ENCODE measurements around the gene BCORL1.

The BCORL1 gene

DNA sequence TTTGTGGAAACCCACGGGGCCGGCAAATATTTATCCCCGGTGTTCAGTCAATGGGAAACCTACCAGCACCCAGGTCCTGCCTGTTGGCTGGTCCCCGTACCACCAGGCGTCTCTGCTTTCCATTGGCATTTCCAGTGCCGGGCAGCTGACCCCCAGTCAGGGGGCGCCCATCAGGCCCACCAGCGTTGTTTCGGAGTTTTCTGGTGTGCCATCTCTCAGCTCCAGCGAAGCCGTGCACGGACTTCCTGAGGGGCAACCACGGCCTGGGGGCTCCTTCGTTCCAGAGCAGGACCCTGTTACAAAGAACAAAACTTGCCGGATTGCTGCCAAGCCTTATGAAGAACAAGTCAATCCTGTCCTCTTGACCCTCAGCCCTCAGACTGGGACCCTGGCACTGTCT is 32.7 kb downstream of the BCORL1 start:
- no peak for DNase-seq (ENCODE audit: low read depth)
- TF ChIP-seq CTCF (IDR thresholded peaks at IDR 0.05; ENCODE audit: insufficient read depth, low read depth, low read length, missing control alignments) = no peak
- no peak overlapping the region for H3K4me3 ChIP-seq (ENCODE audit: low read depth, low read length)

DNA sequence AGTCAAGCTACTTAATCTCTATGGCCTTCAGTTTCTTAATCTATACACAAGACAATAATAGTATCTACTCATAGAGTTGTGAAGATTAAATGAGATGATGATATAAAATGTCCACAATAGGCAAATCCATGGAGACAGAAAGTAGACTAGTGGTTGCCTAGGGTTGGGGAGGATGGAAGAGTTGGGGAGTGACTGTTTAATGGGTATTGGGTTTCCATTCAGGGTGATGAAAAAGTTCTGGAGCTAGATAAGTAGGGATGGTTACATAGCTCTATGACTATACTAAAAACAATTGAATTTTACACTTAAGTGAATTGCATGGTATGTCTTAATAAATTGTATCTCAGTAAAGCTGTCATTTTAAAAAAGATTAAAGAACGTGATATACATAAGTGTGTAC is 35.7 kb downstream of the BCORL1 start:
- H3K4me3 ChIP-seq (ENCODE audit: low read depth, low read length) = no peak overlapping the region
- TF ChIP-seq CTCF (IDR thresholded peaks at IDR 0.05; ENCODE audit: insufficient read depth, low read depth, low read length, missing control alignments) = no peak
- no peak for DNase-seq (ENCODE audit: low read depth)

- no peak for DNase-seq (ENCODE audit: low read depth)
- TF ChIP-seq CTCF (IDR thresholded peaks at IDR 0.05; ENCODE audit: insufficient read depth, low read depth, low read length, missing control alignments) = no peak
- no peak overlapping the region for H3K4me3 ChIP-seq (ENCODE audit: low read depth, low read length)
Measured at GRCh38 chrX:130020661-130021324, 38.4 kb downstream of the BCORL1 start.

DNA sequence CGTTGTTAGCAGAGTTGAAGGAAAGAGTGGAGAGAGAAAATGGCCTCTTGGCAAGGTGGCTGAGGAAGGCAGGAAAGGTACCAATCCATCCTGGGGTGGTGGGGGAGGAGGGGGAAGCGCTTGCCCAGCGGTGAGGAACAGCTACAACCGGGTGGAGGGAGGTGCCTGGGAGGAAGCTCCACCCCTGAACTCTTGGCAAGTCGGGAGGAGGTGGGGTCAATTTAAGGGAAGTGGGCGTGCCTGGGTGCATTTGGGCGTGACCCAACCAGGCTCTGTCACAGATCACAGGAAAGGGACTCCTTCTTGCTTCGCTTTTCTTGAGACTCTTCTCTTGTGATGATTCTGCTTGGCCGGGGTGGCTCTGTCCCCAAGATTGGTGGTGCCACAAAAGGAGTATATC is 41.7 kb downstream of the BCORL1 start:
- peak; percentile 86 for DNase-seq (ENCODE audit: low read depth)
- TF ChIP-seq CTCF (IDR thresholded peaks at IDR 0.05; ENCODE audit: insufficient read depth, low read depth, low read length, missing control alignments) = no peak
- H3K4me3 ChIP-seq (ENCODE audit: low read depth, low read length) = no peak overlapping the region

- TF ChIP-seq CTCF (IDR thresholded peaks at IDR 0.05; ENCODE audit: insufficient read depth, low read depth, low read length, missing control alignments) = no peak
- no peak for DNase-seq (ENCODE audit: low read depth)
- no peak overlapping the region for H3K4me3 ChIP-seq (ENCODE audit: low read depth, low read length)
Measured at GRCh38 chrX:130025256-130025655, 42.8 kb downstream of the BCORL1 start.

DNA sequence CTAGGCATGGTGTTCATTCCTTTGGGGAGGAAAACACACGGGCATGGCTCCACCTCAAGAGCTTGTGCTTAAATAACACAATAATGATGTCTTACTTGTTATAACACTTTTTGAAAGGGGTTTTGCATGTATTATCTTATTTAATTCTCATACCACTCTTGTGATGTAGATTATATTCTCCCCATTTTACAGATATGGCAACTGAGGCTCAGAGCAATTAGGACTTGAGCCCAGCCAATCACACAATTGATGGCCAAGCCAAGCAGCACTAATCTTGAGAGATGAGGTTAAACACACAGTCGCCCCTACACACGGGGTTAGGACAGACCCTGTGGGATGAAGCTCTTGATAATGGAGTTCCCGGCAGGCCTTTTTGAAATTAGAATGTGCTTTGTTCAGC is 45.1 kb downstream of the BCORL1 start:
- no peak overlapping the region for H3K4me3 ChIP-seq (ENCODE audit: low read depth, low read length)
- no peak for TF ChIP-seq CTCF (IDR thresholded peaks at IDR 0.05; ENCODE audit: insufficient read depth, low read depth, low read length, missing control alignments)
- no peak for DNase-seq (ENCODE audit: low read depth)

DNA sequence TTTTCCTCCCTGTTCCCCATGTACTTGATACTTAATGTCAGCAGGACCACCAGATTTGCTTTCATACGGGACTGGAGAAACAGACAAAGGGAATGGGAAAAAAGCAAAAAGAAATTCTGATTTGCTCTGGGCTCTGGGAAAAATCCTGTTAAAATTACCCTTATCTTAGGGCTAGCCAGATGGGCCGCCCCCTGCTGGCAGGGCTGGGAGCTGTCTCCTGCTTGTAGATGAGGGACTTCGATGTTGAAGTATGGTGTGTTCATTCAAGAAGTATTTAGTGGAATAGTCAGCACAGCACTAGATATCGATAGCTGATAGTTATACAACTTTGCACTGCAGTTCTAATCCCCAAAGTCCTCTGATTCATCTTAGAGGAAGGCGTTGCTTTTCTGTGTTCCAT is 45.8 kb downstream of the BCORL1 start:
- DNase-seq (ENCODE audit: low read depth) = peak; percentile 57
- no peak overlapping the region for H3K4me3 ChIP-seq (ENCODE audit: low read depth, low read length)
- TF ChIP-seq CTCF (IDR thresholded peaks at IDR 0.05; ENCODE audit: insufficient read depth, low read depth, low read length, missing control alignments) = peak; percentile 68

All from GM12865 (cell line).